ENCODE results near the gene F2R. TPM values are rescaled to one million over a fixed set of nuclear protein-coding genes. Genes with fewer than 3 reads are reported as not detected.
A peak's percentile ranks its signal among the peaks of the same experiment; 100 is the strongest.

F2R gene
- total and polyA plus RNA-seq, 2 of the 13 experiments (the other 11 are each of a cell fraction or from before 2014, with no cell fraction given) = 8.3 to 12.3 TPM

DNA sequence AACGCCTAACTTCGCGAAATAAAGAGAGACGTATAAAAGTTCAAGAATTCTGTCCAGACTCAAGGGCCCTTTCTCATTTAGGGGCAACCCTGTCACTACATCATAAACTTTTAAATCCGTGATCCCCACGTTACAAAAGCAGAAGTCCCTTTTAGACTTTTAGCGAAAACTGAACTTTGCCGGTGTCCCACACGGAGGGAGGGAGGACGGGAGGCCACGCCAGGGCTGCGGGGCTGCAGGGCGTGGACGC lies 515 bp upstream of the F2R start (continued):
- TF ChIP-seq ZBTB10 (CRISPR knock-in tag; IDR thresholded peaks at IDR 0.05; ENCODE audit: borderline replicate concordance) = peak; percentile 9; the same call in 1 of the 2 replicates
- TF ChIP-seq SALL1 (CRISPR knock-in tag; IDR thresholded peaks at IDR 0.05) = no peak

- H3K27ac ChIP-seq (ENCODE audit: extremely low read length, insufficient read depth, low read length) = no peak overlapping the region
- H3K4me3 ChIP-seq (replicated peaks in 1 of 3; ENCODE audit: insufficient read depth in 1 of 3, low read depth in 2 of 3, low read length in 3 of 3) = peak overlapping the region; percentile 84 to 86 (median 86)
- BruUV-seq (replicated peaks) = TSS peak; percentile 52
- no peaks in the 10 kb centered on the region for H3K36me3 ChIP-seq (replicated peaks in 1 of 2; ENCODE audit: control insufficient read depth in 1 of 2, insufficient read depth in 2 of 2, low read length in 2 of 2)
- H3K4me1 ChIP-seq (ENCODE audit: insufficient read depth, low read length) = peaks cover 27% of the 10 kb centered on the region
- no peak overlapping the region for H2AFZ ChIP-seq (ENCODE audit: low read length)
- DNase-seq (ENCODE audit: low spot score) = no peak
- ATAC-seq = peak; percentile 22
- 10% methylated on average over 21 of the region's 29 CpGs for WGBS (ENCODE audit: low lambda C conversion rate)
- H3K79me2 ChIP-seq (ENCODE audit: insufficient read depth, low read length) = no peaks in the 10 kb centered on the region
- FAIRE-seq = no peak
- peak overlapping the region; percentile 97 for H3K4me2 ChIP-seq (ENCODE audit: low read depth, low read length)
- H3K9me3 ChIP-seq (ENCODE audit: low read length) = no peaks in the 10 kb centered on the region
- CTCF ChIA-PET (ENCODE audit: low intra/inter-chr PET ratio, low total read pairs) = interaction anchor here (1.8 kb wide), 1 partner anchor 58 kb away, joined by 7 read pairs; no protein-coding TSS in a partner anchor
- POLR2A ChIA-PET = no interaction called here
- no peaks in the 10 kb centered on the region for H3K27me3 ChIP-seq (ENCODE audit: control insufficient read depth in 1 of 2, insufficient read depth in 2 of 2, low read length in 2 of 2)
- H4K20me1 ChIP-seq (ENCODE audit: insufficient read depth, low read length) = no peaks in the 10 kb centered on the region
- intact Hi-C loops (cut with micrococcal nuclease; ENCODE audit: unreplicated experiment) = loop anchor here (1.0 to 5.0 kb wide), 2 partner anchors 36 to 58 kb away; no protein-coding TSS in a partner anchor
- in situ Hi-C loops (cut with HindIII; ENCODE audit: extremely low pct_ligation_motif_present, low pct_unique_long_range_greater_than_20kb) = loop anchor here (5.0 kb wide), 1 partner anchor 61 kb away; no protein-coding TSS in a partner anchor
- H3K9ac ChIP-seq (ENCODE audit: insufficient read depth, low read depth, low read length) = peak overlapping the region; percentile 68
- TF ChIP-seq KDM4B (CRISPR knock-in tag; IDR thresholded peaks at IDR 0.05) (no peak), ZNF687 (CRISPR knock-in tag; IDR thresholded peaks at IDR 0.05) (peak; percentile 52), POGZ (CRISPR knock-in tag; IDR thresholded peaks at IDR 0.05) (0 out of 2 replicates have a peak, but pooled peaks have one; percentile 4), PHF21A (CRISPR knock-in tag; IDR thresholded peaks at IDR 0.05) (0 out of 2 replicates have a peak, but pooled peaks have one; percentile 4), HOXA9 (CRISPR knock-in tag; IDR thresholded peaks at IDR 0.05; ENCODE audit: borderline replicate concordance) (no peak), HDAC1 (CRISPR knock-in tag; IDR thresholded peaks at IDR 0.05) (0 out of 2 replicates have a peak, but pooled peaks have one; percentile 2)
- TF ChIP-seq, protein P1, sequence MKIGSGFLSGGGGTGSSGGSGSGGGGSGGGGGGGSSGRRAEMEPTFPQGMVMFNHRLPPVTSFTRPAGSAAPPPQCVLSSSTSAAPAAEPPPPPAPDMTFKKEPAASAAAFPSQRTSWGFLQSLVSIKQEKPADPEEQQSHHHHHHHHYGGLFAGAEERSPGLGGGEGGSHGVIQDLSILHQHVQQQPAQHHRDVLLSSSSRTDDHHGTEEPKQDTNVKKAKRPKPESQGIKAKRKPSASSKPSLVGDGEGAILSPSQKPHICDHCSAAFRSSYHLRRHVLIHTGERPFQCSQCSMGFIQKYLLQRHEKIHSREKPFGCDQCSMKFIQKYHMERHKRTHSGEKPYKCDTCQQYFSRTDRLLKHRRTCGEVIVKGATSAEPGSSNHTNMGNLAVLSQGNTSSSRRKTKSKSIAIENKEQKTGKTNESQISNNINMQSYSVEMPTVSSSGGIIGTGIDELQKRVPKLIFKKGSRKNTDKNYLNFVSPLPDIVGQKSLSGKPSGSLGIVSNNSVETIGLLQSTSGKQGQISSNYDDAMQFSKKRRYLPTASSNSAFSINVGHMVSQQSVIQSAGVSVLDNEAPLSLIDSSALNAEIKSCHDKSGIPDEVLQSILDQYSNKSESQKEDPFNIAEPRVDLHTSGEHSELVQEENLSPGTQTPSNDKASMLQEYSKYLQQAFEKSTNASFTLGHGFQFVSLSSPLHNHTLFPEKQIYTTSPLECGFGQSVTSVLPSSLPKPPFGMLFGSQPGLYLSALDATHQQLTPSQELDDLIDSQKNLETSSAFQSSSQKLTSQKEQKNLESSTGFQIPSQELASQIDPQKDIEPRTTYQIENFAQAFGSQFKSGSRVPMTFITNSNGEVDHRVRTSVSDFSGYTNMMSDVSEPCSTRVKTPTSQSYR (CRISPR knock-in tag; IDR thresholded peaks at IDR 0.05; ENCODE audit: borderline replicate concordance) = peak; percentile 28; the same call in 1 of the 2 replicates
Measured at GRCh38 chr5:76716456-76717157, 681 bp downstream of the F2R start.
